Thyroid gland (tissue), 4 donors: Measurements from ENCODE around the gene DDX55.

Experiments used
- CTCF ChIP-seq, 6 experiments: fragments of 200-600 bp in 3 of 6; fragments of 450-650 bp in 3 of 6; sonication (generic) in 3 of 6; IDR thresholded peaks; one replicate each; pipeline ENCODE4 v1.5.1; 2016 to 2019; ENCODE audit warnings: antibody characterized with exemption in 6 of 6, mild to moderate bottlenecking in 2 of 6, inconsistent platforms in 1 of 6, moderate library complexity in 1 of 6
- POLR2A ChIP-seq, 2 donors: fragments of 450-650 bp; IDR thresholded peaks; one replicate each; pipeline ENCODE4 v1.6.1; 2017; ENCODE audit warnings: antibody characterized with exemption in 2 of 2, mild to moderate bottlenecking in 2 of 2, moderate library complexity in 1 of 2

- TF ChIP-seq POLR2A (IDR thresholded peaks at IDR 0.05) (no peak), CTCF (IDR thresholded peaks at IDR 0.05) (no peak)
Observed at GRCh38 chr12:123595729-123596128, 6.2 kb upstream of the DDX55 start.
